ENCODE measurements around the gene RD3L. TPM values are rescaled to one million over a fixed set of nuclear protein-coding genes. Genes with fewer than 3 reads are reported as not detected.

Gene RD3L
- polyA plus RNA-seq, 1 donor (not counting 4 experiments of a cell fraction or from before 2014, with no cell fraction given): not detected

- dilution Hi-C loops (cut with MboI; ENCODE audit: extremely low pct_ligation_motif_present, low sequenced_read_pairs): no loop called here
- Histone ChIP-seq H3K9ac (ENCODE audit: control insufficient read depth, extremely low read depth, insufficient read depth, low read length) (no peak overlapping the region), H3K4me2 (ENCODE audit: control insufficient read depth, extremely low read depth, insufficient read depth, low read depth, low read length) (no peak overlapping the region), H3K27ac (ENCODE audit: control insufficient read depth, insufficient read depth, low read length) (no peak overlapping the region), H3K4me1 (ENCODE audit: control insufficient read depth, extremely low read depth, insufficient read depth, low read length) (peaks cover 11% of the 10 kb centered on the region), H3K9me1 (ENCODE audit: control insufficient read depth, extremely low read depth, insufficient read depth, low read length) (no peaks in the 10 kb centered on the region), H2AFZ (ENCODE audit: control insufficient read depth, low read length) (no peak overlapping the region), H3K79me2 (ENCODE audit: control insufficient read depth, insufficient read depth, low read length) (no peaks in the 10 kb centered on the region), H4K20me1 (ENCODE audit: control insufficient read depth, extremely low read depth, insufficient read depth, low read length) (no peaks in the 10 kb centered on the region), H3K36me3 (ENCODE audit: control insufficient read depth in 2 of 2, extremely low read depth in 1 of 2, insufficient read depth in 2 of 2, low read length in 2 of 2) (no peaks in the 10 kb centered on the region), H3K4me3 (ENCODE audit: control insufficient read depth in 2 of 3, extremely low read depth in 1 of 3, insufficient read depth in 2 of 3, low read depth in 1 of 3, low read length in 3 of 3) (no peak overlapping the region), H3K9me3 (ENCODE audit: control insufficient read depth, low read depth, low read length) (no peaks in the 10 kb centered on the region), H3K27me3 (ENCODE audit: control insufficient read depth, extremely low read depth, insufficient read depth, low read length) (no peaks in the 10 kb centered on the region)
- TF ChIP-seq CTCF (optimal IDR thresholded peaks at IDR 0.05 in 1 of 3, IDR thresholded peaks at IDR 0.05 in 1 of 3, conservative IDR thresholded peaks at IDR 0.05 in 1 of 3; ENCODE audit: extremely low read depth in 1 of 3, insufficient read depth in 2 of 3, low read length in 3 of 3) (no peak), EZH2 (IDR thresholded peaks at IDR 0.05; ENCODE audit: low read length) (no peak)
- FAIRE-seq (no peak), DNase-seq (ENCODE audit: low read depth, low spot score) (no peak)
Observed at GRCh38 chr14:103894034-103894722, 48.2 kb downstream of the RD3L start.

- H3K4me3 ChIP-seq (ENCODE audit: control insufficient read depth in 2 of 3, extremely low read depth in 1 of 3, insufficient read depth in 2 of 3, low read depth in 1 of 3, low read length in 3 of 3): no peak overlapping the region
- H3K9me3 ChIP-seq (ENCODE audit: control insufficient read depth, low read depth, low read length): no peaks in the 10 kb centered on the region
- H3K79me2 ChIP-seq (ENCODE audit: control insufficient read depth, insufficient read depth, low read length): no peaks in the 10 kb centered on the region
- no peak overlapping the region for H2AFZ ChIP-seq (ENCODE audit: control insufficient read depth, low read length)
- no peaks in the 10 kb centered on the region for H3K4me1 ChIP-seq (ENCODE audit: control insufficient read depth, extremely low read depth, insufficient read depth, low read length)
- no peaks in the 10 kb centered on the region for H3K27me3 ChIP-seq (ENCODE audit: control insufficient read depth, extremely low read depth, insufficient read depth, low read length)
- no peaks in the 10 kb centered on the region for H4K20me1 ChIP-seq (ENCODE audit: control insufficient read depth, extremely low read depth, insufficient read depth, low read length)
- FAIRE-seq (no peak), DNase-seq (ENCODE audit: low read depth, low spot score) (no peak)
- H3K9ac ChIP-seq (ENCODE audit: control insufficient read depth, extremely low read depth, insufficient read depth, low read length): no peak overlapping the region
- no peak overlapping the region for H3K27ac ChIP-seq (ENCODE audit: control insufficient read depth, insufficient read depth, low read length)
- no peak overlapping the region for H3K4me2 ChIP-seq (ENCODE audit: control insufficient read depth, extremely low read depth, insufficient read depth, low read depth, low read length)
- dilution Hi-C loops (cut with MboI; ENCODE audit: extremely low pct_ligation_motif_present, low sequenced_read_pairs): no loop called here
- TF ChIP-seq EZH2 (IDR thresholded peaks at IDR 0.05; ENCODE audit: low read length) (no peak), CTCF (optimal IDR thresholded peaks at IDR 0.05 in 1 of 3, IDR thresholded peaks at IDR 0.05 in 1 of 3, conservative IDR thresholded peaks at IDR 0.05 in 1 of 3; ENCODE audit: extremely low read depth in 1 of 3, insufficient read depth in 2 of 3, low read length in 3 of 3) (no peak)
- no peaks in the 10 kb centered on the region for H3K36me3 ChIP-seq (ENCODE audit: control insufficient read depth in 2 of 2, extremely low read depth in 1 of 2, insufficient read depth in 2 of 2, low read length in 2 of 2)
- H3K9me1 ChIP-seq (ENCODE audit: control insufficient read depth, extremely low read depth, insufficient read depth, low read length): no peaks in the 10 kb centered on the region
Observed at GRCh38 chr14:103892247-103892646, 50.1 kb downstream of the RD3L start.

Data from keratinocyte (primary cell).